Endothelial cell of umbilical vein (primary cell): ENCODE measurements around the gene SLC38A6. TPM values are rescaled to one million over a fixed set of nuclear protein-coding genes. Genes with fewer than 3 reads are reported as not detected.

Source experiments
- BruUV-seq: library from RNA; stranded (reverse); fragments of 400-500 nt; replicated peaks from 2 replicates; lab custom pipeline; 2021; lab: Mats Ljungman, UMichigan
- CTCF ChIA-PET: fragments of 300-600, 350-600 bp; sonication (Branson Sonifier 250); formaldehyde crosslinking; loops from one replicate; lab custom pipeline; 2021; ENCODE audit warnings: antibody characterized with exemption, inconsistent platforms; lab: Charles Lee
- POLR2A ChIA-PET: fragments of 300-600, 350-600 bp; sonication (Branson Sonifier 250); formaldehyde crosslinking; loops from one replicate; lab custom pipeline; 2021; ENCODE audit warnings: antibody characterized with exemption, inconsistent platforms; lab: Charles Lee
- DNase-seq: peaks from one replicate; pipeline ENCODE4 v3.0.0-alpha.2; 2011; ENCODE audit warnings: low read depth, low spot score
- FAIRE-seq: peaks from 2 replicates; lab custom pipeline; 2011; peaks lifted over from hg19 to GRCh38; lab: Jason Lieb, UNC
- H2AFZ ChIP-seq: 2 replicates; pipeline ENCODE4 v1.6.0; 2012; ENCODE audit warnings: low read depth, low read length, control low read depth, inconsistent platforms
- H3K27ac ChIP-seq: 2 replicates; pipeline ENCODE4 v1.5.1; 2011; ENCODE audit warnings: low read depth, mild to moderate bottlenecking, control low read depth, low read length, moderate library complexity; ENCODE audit not compliant: insufficient read depth
- H3K27me3 ChIP-seq, 2 experiments: 2 replicates each; pipeline versions ENCODE4 v1.6.0 to v1.6.1; 2011; ENCODE audit warnings: low read length in 2 of 2, mixed read lengths in 1 of 2; ENCODE audit not compliant: control insufficient read depth in 2 of 2, insufficient read depth in 2 of 2
- H3K36me3 ChIP-seq, 2 experiments: 2 replicates in 1 of 2; 3 replicates in 1 of 2; pipeline ENCODE4 v1.5.1; 2011; ENCODE audit warnings: low read length in 2 of 2, mild to moderate bottlenecking in 1 of 2, moderate library complexity in 1 of 2; ENCODE audit not compliant: control insufficient read depth in 2 of 2, insufficient read depth in 2 of 2; ENCODE audit errors: extremely low read depth in 1 of 2
- H3K4me1 ChIP-seq: 3 replicates; pipeline ENCODE4 v1.5.1; 2011; ENCODE audit warnings: mild to moderate bottlenecking, low read length; ENCODE audit not compliant: control insufficient read depth, insufficient read depth; ENCODE audit errors: extremely low read depth
- H3K4me2 ChIP-seq: 2 replicates; pipeline ENCODE4 v1.6.1; 2011; ENCODE audit warnings: low read length, control low read depth, mixed read lengths; ENCODE audit not compliant: insufficient read depth
- H3K4me3 ChIP-seq, 3 experiments: fragments of 200-600 bp in 1 of 3; sonication (generic), shearing (Covaris generic) in 1 of 3; replicated peaks in 1 of 3; 2 replicates each; pipeline ENCODE4 v1.5.1; 2011 to 2016; ENCODE audit warnings: control low read depth in 3 of 3, low read length in 3 of 3, mild to moderate bottlenecking in 2 of 3, inconsistent platforms in 1 of 3, low read depth in 1 of 3, moderate library complexity in 1 of 3; ENCODE audit not compliant: insufficient read depth in 1 of 3
- H3K79me2 ChIP-seq: 2 replicates; pipeline ENCODE4 v1.6.0; 2012; ENCODE audit warnings: low read length, inconsistent platforms; ENCODE audit not compliant: control insufficient read depth, insufficient read depth
- H3K9ac ChIP-seq: replicated peaks from 2 replicates; pipeline ENCODE3; 2011; ENCODE audit warnings: low read length, control low read depth; ENCODE audit not compliant: insufficient read depth; ENCODE audit errors: extremely low read depth
- H3K9me1 ChIP-seq: replicated peaks from 3 replicates; pipeline ENCODE4 v1.6.0; 2011; ENCODE audit warnings: mild to moderate bottlenecking, low read length; ENCODE audit not compliant: control insufficient read depth, insufficient read depth; ENCODE audit errors: extremely low read depth
- H3K9me3 ChIP-seq: replicated peaks from 2 replicates; pipeline ENCODE4 v1.5.1; 2012; ENCODE audit warnings: low read length, inconsistent platforms; ENCODE audit not compliant: control insufficient read depth, insufficient read depth
- H4K20me1 ChIP-seq: replicated peaks from 2 replicates; pipeline ENCODE3; 2011; ENCODE audit warnings: mild to moderate bottlenecking, low read length; ENCODE audit not compliant: control insufficient read depth, insufficient read depth; ENCODE audit errors: extremely low read depth
- CTCF ChIP-seq, 2 donors: IDR thresholded peaks; 1 replicate in 1 of 2; 2 replicates in 1 of 2; pipeline ENCODE4 v1.5.1; 2011; ENCODE audit warnings: low read length in 2 of 2, mild to moderate bottlenecking in 2 of 2, moderate library complexity in 2 of 2, control low read depth in 1 of 2, inconsistent platforms in 1 of 2, low read depth in 1 of 2; ENCODE audit not compliant: insufficient read depth in 1 of 2; ENCODE audit errors: extremely low read depth in 1 of 2
- EZH2 ChIP-seq: IDR thresholded peaks from 2 replicates; pipeline ENCODE4 v1.6.1; 2012; ENCODE audit warnings: borderline replicate concordance, low read depth, mild to moderate bottlenecking, moderate library complexity, low read length, inconsistent platforms; ENCODE audit not compliant: severe bottlenecking
- FOS ChIP-seq: IDR thresholded peaks from 2 replicates; pipeline ENCODE4 v1.6.1; 2011; ENCODE audit warnings: mild to moderate bottlenecking, low read length, moderate library complexity, borderline replicate concordance; ENCODE audit not compliant: insufficient read depth
- GATA2 ChIP-seq: IDR thresholded peaks from 2 replicates; pipeline ENCODE4 v1.7.0; 2011; ENCODE audit warnings: low read depth, mild to moderate bottlenecking, moderate library complexity, mixed read lengths, low read length; ENCODE audit not compliant: insufficient read length, insufficient read depth
- JUN ChIP-seq: IDR thresholded peaks from 2 replicates; pipeline ENCODE4 v1.6.1; 2011; ENCODE audit warnings: borderline replicate concordance, low read depth; ENCODE audit not compliant: insufficient read length, insufficient read depth
- MAX ChIP-seq: IDR thresholded peaks from 2 replicates; pipeline ENCODE4 v1.6.1; 2011; ENCODE audit not compliant: insufficient read depth, insufficient read length
- POLR2AphosphoS5 ChIP-seq: IDR thresholded peaks from 2 replicates; pipeline ENCODE4 v1.6.1; 2012; ENCODE audit warnings: low read depth, mild to moderate bottlenecking, control low read depth, low read length, moderate library complexity; ENCODE audit not compliant: insufficient read depth
- dilution Hi-C: fragments of 300-500 bp; cut with MboI; formaldehyde crosslinking; loops from one replicate; pipeline ENCODE4 v1.15.0; 2019; ENCODE audit warnings: low sequenced_read_pairs; ENCODE audit not compliant: extremely low pct_ligation_motif_present
- intact Hi-C: fragments of 100-400 bp; cut with micrococcal nuclease; formaldehyde crosslinking; loops from one replicate; pipeline ENCODE4 v1.10.0; 2022
- polyA plus RNA-seq, 4 experiments: library from polyadenylated mRNA; depleted of rRNA in 3 of 4; stranded (reverse) in 3 of 4; unstranded in 1 of 4; fragments of >200 nt; gene quantifications; 2 replicates each; pipeline versions ENCODE4 v1.2.1 to v1.2.3, GENCODE V29; 2011 to 2012; ENCODE audit warnings: missing spikeins in 1 of 4
- small RNA-seq: library from RNA; depleted of rRNA; stranded (forward); fragments of <200 nt; gene quantifications from one replicate; pipeline ENCODE3, GENCODE V24; 2012; ENCODE audit warnings: low replicate concordance, low read depth; ENCODE audit not compliant: insufficient read depth, insufficient read length
- total RNA-seq: library from RNA; stranded (reverse); gene quantifications from 2 replicates; pipeline ENCODE4 v1.2.3, GENCODE V29; 2021

The SLC38A6 gene
- total and polyA plus RNA-seq, 2 donors (not counting 3 experiments of a cell fraction or from before 2014, with no cell fraction given), result 17.3 to 24.6 TPM

- H3K36me3 ChIP-seq, result no peaks in the 10 kb centered on the region
- DNase-seq (peak; percentile 93), FAIRE-seq (peak; percentile 89)
- BruUV-seq, result no TSS peak
- H4K20me1 ChIP-seq, result no peaks in the 10 kb centered on the region
- peak overlapping the region; percentile 0 for H2AFZ ChIP-seq
- H3K79me2 ChIP-seq, result no peaks in the 10 kb centered on the region
- ChIA-PET POLR2A (no interaction called here), CTCF (interaction anchor here (0.7 to 2.2 kb wide), 3 partner anchors 46 to 477 kb away, joined by 3 to 9 read pairs (median 7); no protein-coding TSS in a partner anchor)
- no peaks in the 10 kb centered on the region for H3K27me3 ChIP-seq
- peak overlapping the region; percentile 35 for H3K4me2 ChIP-seq
- TF ChIP-seq GATA2 (peak; percentile 24), POLR2AphosphoS5 (peak; percentile 56), MAX (no peak), EZH2 (no peak), FOS (peak; percentile 35), JUN (peak; percentile 76), CTCF (IDR thresholded peaks at IDR 0.05; ENCODE audit: extremely low read depth in 1 of 2, insufficient read depth in 1 of 2, low read depth in 1 of 2, low read length in 2 of 2) (no peak)
- dilution Hi-C loops (no loop called here), intact Hi-C loops (loop anchor here (1.0 to 2.0 kb wide), 10 partner anchors 24 to 593 kb away; partner anchors contain the start of genes HIF1A, SLC38A6 and TRMT5)
- peak overlapping the region; percentile 100 for H3K27ac ChIP-seq
- H3K4me1 ChIP-seq, result peaks cover 64% of the 10 kb centered on the region
- no peaks in the 10 kb centered on the region for H3K9me3 ChIP-seq
- H3K4me3 ChIP-seq, result no peak overlapping the region
- H3K9ac ChIP-seq, result peak overlapping the region; percentile 96
- no peaks in the 10 kb centered on the region for H3K9me1 ChIP-seq
Measured at GRCh38 chr14:61101803-61102548, 120.9 kb downstream of the SLC38A6 start.

Small RNA genes within 50 kb of the gene (small RNA-seq; reads per million reads assigned to genes)
- not detected for gene RNU6-398P

Other genes with a start within 250 kb of the SLC38A6 start
- 55.7 and 58.0 TPM in 2 replicates for gene MNAT1, start 246.5 kb upstream of the SLC38A6 start, total RNA-seq
- 32.9 and 35.7 TPM in 2 replicates for gene MNAT1, start 246.5 kb upstream of the SLC38A6 start, polyA plus RNA-seq
- 12.6 and 13.5 TPM in 2 replicates for gene TRMT5, start 166 bp upstream of the SLC38A6 start, total RNA-seq
- gene TRMT5, start 166 bp upstream of the SLC38A6 start, polyA plus RNA-seq, result 1.8 and 2.4 TPM in 2 replicates